GM23248 (cell line): Measurements from ENCODE around the gene KRT13. TPM values are rescaled to one million over a fixed set of nuclear protein-coding genes. Genes with fewer than 3 reads are reported as not detected.

ENCODE experiments used
- DNase-seq: peaks from one replicate; pipeline ENCODE4 v3.0.0-alpha.2; 2015
- H2AFZ ChIP-seq: fragments of 200-600 bp; sonication (generic); 2 replicates; pipeline ENCODE4 v1.6.1; 2016; ENCODE audit warnings: antibody characterized with exemption
- H3F3A ChIP-seq: fragments of 200-600 bp; sonication (generic); 2 replicates; pipeline ENCODE4 v1.6.1; 2016; ENCODE audit warnings: mild to moderate bottlenecking, antibody characterized with exemption, mixed run types; ENCODE audit not compliant: insufficient read depth
- H3K27ac ChIP-seq: fragments of 200-600 bp; sonication (generic); 2 replicates; pipeline ENCODE4 v1.5.1; 2016; ENCODE audit warnings: mild to moderate bottlenecking
- H3K27me3 ChIP-seq: fragments of 200-600 bp; sonication (generic); replicated peaks from 2 replicates; pipeline ENCODE4 v1.6.1; 2016; ENCODE audit warnings: mild to moderate bottlenecking; ENCODE audit not compliant: insufficient read depth
- H3K36me3 ChIP-seq: fragments of 200-600 bp; sonication (generic); 2 replicates; pipeline ENCODE4 v1.6.1; 2016; ENCODE audit warnings: low read depth, mild to moderate bottlenecking
- H3K4me1 ChIP-seq: fragments of 200-600 bp; sonication (generic); 2 replicates; pipeline ENCODE4 v1.6.1; 2016; ENCODE audit warnings: mild to moderate bottlenecking; ENCODE audit not compliant: insufficient read depth
- H3K4me2 ChIP-seq: fragments of 200-600 bp; sonication (generic); one replicate; pipeline ENCODE4 v1.6.1; 2016; ENCODE audit warnings: mild to moderate bottlenecking; ENCODE audit not compliant: unreplicated experiment
- H3K4me3 ChIP-seq: fragments of 200-600 bp; sonication (generic); 2 replicates; pipeline ENCODE4 v1.5.1; 2016; ENCODE audit warnings: mild to moderate bottlenecking
- H3K79me2 ChIP-seq: fragments of 200-600 bp; sonication (generic); 2 replicates; pipeline ENCODE4 v1.6.1; 2016; ENCODE audit warnings: mild to moderate bottlenecking; ENCODE audit not compliant: insufficient read depth
- H3K9ac ChIP-seq: fragments of 200-600 bp; sonication (generic); 2 replicates; pipeline ENCODE4 v1.6.1; 2016; ENCODE audit warnings: mild to moderate bottlenecking
- H3K9me2 ChIP-seq: fragments of 200-600 bp; sonication (generic); 2 replicates; pipeline ENCODE4 v1.6.1; 2016; ENCODE audit warnings: mixed run types, mild to moderate bottlenecking, moderate library complexity; ENCODE audit not compliant: insufficient read depth
- H3K9me3 ChIP-seq: fragments of 200-600 bp; sonication (generic); one replicate; pipeline ENCODE4 v1.6.1; 2017; ENCODE audit warnings: low read depth
- H4K20me1 ChIP-seq: fragments of 200-600 bp; sonication (generic); 2 replicates; pipeline ENCODE4 v1.6.0; 2016; ENCODE audit not compliant: insufficient read depth
- EZH2 ChIP-seq: fragments of 200-600 bp; sonication (generic); IDR thresholded peaks from 2 replicates; pipeline ENCODE4 v1.6.1; 2018; ENCODE audit warnings: antibody characterized with exemption, mild to moderate bottlenecking; ENCODE audit not compliant: insufficient read depth, poor library complexity, severe bottlenecking
- EZH2phosphoT487 ChIP-seq: fragments of 200-600 bp; sonication (generic); IDR thresholded peaks from 2 replicates; pipeline ENCODE4 v1.6.1; 2018; ENCODE audit warnings: antibody characterized with exemption, moderate library complexity, mild to moderate bottlenecking, low read depth; ENCODE audit not compliant: insufficient read depth
- WGBS, 2 experiments: methylation state at CpG; one replicate each; pipeline ENCODE4 v1.1.6; 2015 to 2017; ENCODE audit warnings: low lambda C conversion rate in 2 of 2, low coverage in 1 of 2; ENCODE audit errors: missing lambda C conversion rate in 2 of 2; 5-methylcytosine and 5-hydroxymethylcytosine counted together
- in situ Hi-C: fragments of 300-500 bp; cut with MboI; formaldehyde crosslinking; loops from 2 replicates; pipeline ENCODE4 v1.15.0; 2020
- polyA plus RNA-seq: library from polyadenylated mRNA; unstranded; fragments of >200 nt; fragmentation: Nextera tagmentation; extraction: Ambion mirVana; gene quantifications from 2 replicates; pipeline ENCODE4 v1.2.1, GENCODE V29; 2016
- total RNA-seq: library from RNA; depleted of rRNA; stranded (reverse); fragments of >200 nt; shearing (Covaris generic); gene quantifications from 2 replicates; pipeline ENCODE4 v1.2.3, GENCODE V29; 2014

The KRT13 gene
- total and polyA plus RNA-seq, 2 experiments from 2014 or later: not detected

- in situ Hi-C loops: no loop called here
- no peaks in the 10 kb centered on the region for H3K9me3 ChIP-seq
- H2AFZ ChIP-seq: peak overlapping the region; percentile 73
- no peaks in the 10 kb centered on the region for H3K36me3 ChIP-seq
- peak overlapping the region; percentile 44 for H3K4me2 ChIP-seq
- TF ChIP-seq EZH2: peak; percentile 52
- TF ChIP-seq EZH2phosphoT487: no peak
- WGBS, 2 experiments: 17 to 21% methylated on average over 29 to 62 of the region's 62 CpGs
- peak overlapping the region; percentile 67 for H3K4me3 ChIP-seq
- H3K27ac ChIP-seq: no peak overlapping the region
- H3K4me1 ChIP-seq: peaks cover 25% of the 10 kb centered on the region
- H3K9ac ChIP-seq: peak overlapping the region; percentile 48
- no peaks in the 10 kb centered on the region; the same call in 1 of the 2 replicates for H3K27me3 ChIP-seq
- peak; percentile 19 for DNase-seq
- H3K79me2 ChIP-seq: no peaks in the 10 kb centered on the region
- H3K9me2 ChIP-seq: no peaks in the 10 kb centered on the region
- no peaks in the 10 kb centered on the region for H4K20me1 ChIP-seq
- H3F3A ChIP-seq: 0 out of 2 replicates have a peak, but pooled peaks cover 6% of the 10 kb centered on the region
These were observed 21.9 kb upstream of the KRT13 start for GRCh38 chr17:41527063-41528023.

- in situ Hi-C loops: no loop called here
- Histone ChIP-seq H3K79me2 (no peaks in the 10 kb centered on the region), H3K9ac (no peak overlapping the region), H3K36me3 (no peaks in the 10 kb centered on the region), H3K4me2 (no peak overlapping the region), H3K4me1 (peaks cover 20% of the 10 kb centered on the region), H3K27ac (no peak overlapping the region), H4K20me1 (no peaks in the 10 kb centered on the region), H3K4me3 (no peak overlapping the region), H3K27me3 (no peaks in the 10 kb centered on the region; the same call in 1 of the 2 replicates), H3F3A (0 out of 2 replicates have a peak, but pooled peaks cover 6% of the 10 kb centered on the region), H3K9me3 (no peaks in the 10 kb centered on the region), H2AFZ (no peak overlapping the region), H3K9me2 (no peaks in the 10 kb centered on the region)
- TF ChIP-seq EZH2 (no peak), EZH2phosphoT487 (no peak)
- 94 to 97% methylated on average over 11 of the region's 11 CpGs for WGBS, 2 experiments
- no peak for DNase-seq
These were observed 18.8 kb upstream of the KRT13 start for GRCh38 chr17:41524261-41524660.

- in situ Hi-C loops: no loop called here
- 86 to 92% methylated on average over 19 of the region's 19 CpGs for WGBS, 2 experiments
- H3K27ac ChIP-seq: no peak overlapping the region
These were observed 18.4 kb upstream of the KRT13 start for GRCh38 chr17:41523787-41524186.

GRCh38 chr17:41523225-41523593 lies 17.8 kb upstream of the KRT13 start:
- no peaks in the 10 kb centered on the region for H3K79me2 ChIP-seq
- H3K9me3 ChIP-seq: no peaks in the 10 kb centered on the region
- H3K36me3 ChIP-seq: no peaks in the 10 kb centered on the region
- H3K9me2 ChIP-seq: no peaks in the 10 kb centered on the region
- no peak overlapping the region for H3K27ac ChIP-seq
- H3K4me2 ChIP-seq: no peak overlapping the region
- DNase-seq: no peak
- H2AFZ ChIP-seq: no peak overlapping the region
- in situ Hi-C loops: no loop called here
- H3K27me3 ChIP-seq: no peaks in the 10 kb centered on the region; the same call in 1 of the 2 replicates
- no peaks in the 10 kb centered on the region for H4K20me1 ChIP-seq
- 0 out of 2 replicates have a peak, but pooled peaks cover 6% of the 10 kb centered on the region for H3F3A ChIP-seq
- no peak overlapping the region for H3K9ac ChIP-seq
- peaks cover 17% of the 10 kb centered on the region for H3K4me1 ChIP-seq
- 74 to 85% methylated on average over 4 of the region's 4 CpGs for WGBS, 2 experiments
- no peak for TF ChIP-seq EZH2phosphoT487
- no peak for TF ChIP-seq EZH2
- no peak overlapping the region for H3K4me3 ChIP-seq

More at GRCh38 chr17:41523787-41524186, 18.4 kb upstream of the KRT13 start:
- H3K4me3 ChIP-seq: no peak overlapping the region
- TF ChIP-seq EZH2 (no peak), EZH2phosphoT487 (no peak)
- DNase-seq: no peak
- no peaks in the 10 kb centered on the region for H4K20me1 ChIP-seq
- H3K9me2 ChIP-seq: no peaks in the 10 kb centered on the region
- 0 out of 2 replicates have a peak, but pooled peaks cover 6% of the 10 kb centered on the region for H3F3A ChIP-seq
- no peaks in the 10 kb centered on the region for H3K9me3 ChIP-seq
- no peak overlapping the region for H2AFZ ChIP-seq
- H3K4me2 ChIP-seq: no peak overlapping the region
- H3K4me1 ChIP-seq: peaks cover 17% of the 10 kb centered on the region
- H3K27me3 ChIP-seq: no peaks in the 10 kb centered on the region; the same call in 1 of the 2 replicates
- no peak overlapping the region for H3K9ac ChIP-seq
- H3K79me2 ChIP-seq: no peaks in the 10 kb centered on the region
- H3K36me3 ChIP-seq: no peaks in the 10 kb centered on the region
